ENCODE data around the gene DUSP16.
A peak's percentile ranks its signal among the peaks of the same experiment; 100 is the strongest.
"Not testable (repeated sequence)": the region's sequence is repeated elsewhere in the genome, so short reads cannot be mapped to it uniquely, and the experiment has no call there.

The DUSP16 gene

DNA sequence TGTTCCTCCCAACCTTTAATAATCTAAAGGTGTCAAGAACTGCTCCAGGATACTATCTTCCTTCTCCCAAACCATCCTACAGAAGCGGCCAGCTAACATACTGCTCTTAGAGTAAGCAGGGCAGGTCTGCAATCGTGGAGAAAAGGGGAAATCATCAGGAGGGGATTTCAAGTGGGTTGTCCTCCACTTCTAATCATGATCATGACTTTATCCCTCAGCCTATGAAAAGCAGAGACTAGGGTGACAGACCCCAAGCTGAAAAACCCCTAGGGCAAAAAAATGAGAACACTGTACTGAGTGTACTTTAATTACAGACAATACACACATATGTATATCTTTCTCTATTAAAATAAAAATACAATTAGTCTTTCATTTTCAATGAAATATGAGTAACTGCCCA, 13.9 kb downstream of the DUSP16 start:
- DNase-seq (ENCODE audit: low spot score) = no peak

DNA sequence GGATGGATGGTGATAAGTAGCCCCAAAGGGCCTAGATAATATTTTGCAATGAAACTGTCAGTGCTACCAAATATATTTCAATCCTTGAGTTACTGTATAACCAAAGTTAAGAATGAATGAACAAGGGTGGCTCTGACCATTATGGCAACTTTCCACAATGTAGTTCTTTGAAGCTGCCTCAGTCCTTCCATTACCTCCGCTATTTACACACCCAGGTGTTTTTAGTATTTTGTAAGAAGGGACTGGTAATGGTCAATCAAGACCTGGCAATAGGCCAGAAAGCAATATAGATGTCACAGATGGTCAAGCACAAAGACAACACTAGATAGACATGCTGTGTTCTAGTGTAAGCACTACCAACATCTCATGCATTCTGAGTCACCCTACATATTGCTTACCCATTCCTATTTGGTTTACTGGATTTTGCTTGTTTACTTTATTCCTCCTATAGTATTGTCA, 16.3 kb downstream of the DUSP16 start:
- DNase-seq (ENCODE audit: low spot score) = no peak

GRCh38 chr12:12543959-12544358, 18.7 kb downstream of the DUSP16 start:
- no peak for DNase-seq (ENCODE audit: low spot score)

- no peak for DNase-seq (ENCODE audit: low spot score)
These were observed 19.7 kb downstream of the DUSP16 start for GRCh38 chr12:12542964-12543363.

DNA sequence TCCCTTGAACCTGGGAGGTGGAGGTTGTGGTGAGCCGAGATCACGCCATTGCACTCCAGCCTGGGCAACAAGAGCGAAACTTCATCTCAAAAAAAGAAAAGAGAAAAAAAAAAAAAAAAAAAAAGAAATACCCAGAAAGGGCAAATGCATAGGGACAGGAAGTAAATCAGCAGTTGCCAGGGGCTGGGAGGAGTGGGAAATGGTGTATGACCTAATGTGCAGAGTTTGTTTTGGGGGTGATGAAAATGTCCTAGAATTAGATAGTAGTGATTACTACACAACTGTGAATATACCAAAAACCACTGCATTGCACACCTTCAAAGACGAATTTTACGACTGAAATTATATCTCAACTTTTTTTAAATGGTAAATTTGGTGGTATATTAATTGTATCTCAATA, 20.4 kb downstream of the DUSP16 start:
- no peak for DNase-seq (ENCODE audit: low spot score)

GRCh38 chr12:12541782-12542181, 20.9 kb downstream of the DUSP16 start:
- DNase-seq (ENCODE audit: low spot score) = no peak

DNA sequence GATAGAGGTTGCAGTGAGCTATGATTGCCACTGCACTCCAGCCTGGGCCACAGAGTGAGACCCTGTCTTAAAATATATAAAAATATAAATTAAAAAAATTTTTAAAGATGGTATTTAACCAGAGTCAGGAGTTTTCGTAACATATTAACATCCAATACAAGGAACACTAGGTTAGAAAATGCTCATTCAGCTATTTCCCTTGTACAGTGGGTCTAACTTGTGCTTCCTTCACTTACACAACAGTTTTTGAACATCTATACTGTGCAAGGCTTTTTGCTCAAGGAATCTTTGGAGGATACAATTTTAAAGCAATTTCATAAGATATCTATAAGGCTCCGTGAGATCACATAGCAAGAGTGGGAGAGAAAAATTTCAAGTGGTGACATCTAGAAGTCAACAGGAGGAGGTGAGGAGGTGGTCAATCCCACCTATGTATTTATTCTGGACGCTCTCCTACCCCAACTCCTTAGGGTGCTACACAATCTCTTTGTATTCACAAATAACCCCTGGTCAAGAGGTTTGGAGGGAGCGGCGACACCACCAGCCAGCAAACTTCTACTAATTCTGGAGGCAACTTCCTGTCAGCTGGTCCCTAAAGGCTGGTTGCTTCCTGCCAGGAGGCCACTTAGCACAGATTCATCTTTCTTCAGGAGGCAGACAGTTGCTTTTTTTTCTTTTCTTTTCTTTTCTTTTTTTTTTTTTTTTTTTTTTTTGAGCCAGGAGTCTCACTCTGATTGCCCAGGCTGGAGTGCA, 22.2 kb downstream of the DUSP16 start:
- DNase-seq (ENCODE audit: low spot score) = no peak

DNA sequence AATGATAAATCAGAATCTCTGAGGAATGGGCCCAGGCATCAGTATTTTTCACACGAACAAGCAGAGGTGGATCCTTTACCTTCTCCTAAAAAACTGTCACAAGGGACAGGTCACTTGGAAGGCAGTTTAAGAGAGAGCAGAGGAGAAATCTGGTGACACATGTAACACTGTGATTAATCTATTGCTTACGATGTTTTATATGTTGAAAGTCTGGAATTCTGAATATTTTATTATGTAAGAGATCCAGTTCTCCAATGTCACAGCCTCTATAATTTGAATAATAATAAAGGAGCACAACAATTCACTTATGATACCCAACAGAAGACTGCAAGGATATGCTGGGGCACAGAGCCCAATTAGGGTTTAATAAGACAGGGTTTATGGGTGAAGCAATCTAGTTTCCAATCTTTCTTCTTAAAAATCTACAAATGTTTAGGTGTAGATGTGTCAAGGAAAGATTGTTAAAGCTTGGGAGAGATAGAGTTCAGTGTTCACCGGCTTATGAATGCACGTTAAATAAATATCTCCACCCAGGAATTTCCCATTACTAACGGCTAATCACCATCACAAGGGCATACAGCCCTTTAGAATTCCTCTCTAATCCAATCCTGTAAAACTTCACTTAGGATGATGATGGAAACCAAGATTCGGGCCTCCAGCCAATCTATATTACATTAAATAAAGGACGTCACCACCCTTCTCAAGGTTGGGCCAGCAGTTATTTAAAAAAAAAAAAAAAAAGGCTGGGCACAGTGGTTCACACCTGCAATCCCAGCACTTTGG, 23.4 kb downstream of the DUSP16 start:
- DNase-seq (ENCODE audit: low spot score) = no peak

DNA sequence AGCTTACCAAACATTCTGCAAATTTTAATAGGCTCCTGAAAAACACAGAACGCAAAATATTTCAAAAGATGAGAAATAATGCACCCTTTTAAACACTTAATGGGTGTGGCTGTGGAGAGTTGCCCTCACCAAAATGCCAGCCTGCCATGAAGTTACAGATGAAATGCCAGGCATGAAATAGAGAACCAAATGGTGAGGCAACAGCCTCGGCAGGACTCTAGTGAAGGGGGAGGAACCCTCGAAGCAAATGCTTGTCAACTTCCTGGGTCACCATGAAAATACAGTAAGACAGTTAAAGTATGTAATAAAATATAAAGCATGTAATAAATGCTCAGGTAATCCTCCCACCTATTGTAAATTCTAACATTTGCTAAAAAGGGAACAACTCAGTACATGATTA, 24.1 kb downstream of the DUSP16 start:
- no peak for DNase-seq (ENCODE audit: low spot score)

DNA sequence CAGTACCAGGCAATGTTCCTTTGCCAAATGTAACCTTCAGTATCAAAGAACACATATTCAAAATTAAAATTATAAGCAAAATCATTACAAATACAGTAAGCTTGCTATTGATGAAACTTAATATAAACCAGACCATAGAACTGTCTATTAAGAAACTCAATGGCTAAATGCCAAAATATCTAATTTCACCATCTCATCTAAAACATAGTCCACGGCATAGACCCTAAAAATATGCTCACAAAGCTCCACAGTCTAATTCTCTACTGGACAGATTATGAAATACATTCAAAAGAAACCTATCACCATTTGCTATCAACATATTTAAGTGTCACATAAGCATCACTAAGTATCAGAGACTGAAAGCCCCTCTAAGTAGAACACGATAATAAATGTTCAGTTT, 25.2 kb downstream of the DUSP16 start:
- DNase-seq (ENCODE audit: low spot score) = no peak

DNA sequence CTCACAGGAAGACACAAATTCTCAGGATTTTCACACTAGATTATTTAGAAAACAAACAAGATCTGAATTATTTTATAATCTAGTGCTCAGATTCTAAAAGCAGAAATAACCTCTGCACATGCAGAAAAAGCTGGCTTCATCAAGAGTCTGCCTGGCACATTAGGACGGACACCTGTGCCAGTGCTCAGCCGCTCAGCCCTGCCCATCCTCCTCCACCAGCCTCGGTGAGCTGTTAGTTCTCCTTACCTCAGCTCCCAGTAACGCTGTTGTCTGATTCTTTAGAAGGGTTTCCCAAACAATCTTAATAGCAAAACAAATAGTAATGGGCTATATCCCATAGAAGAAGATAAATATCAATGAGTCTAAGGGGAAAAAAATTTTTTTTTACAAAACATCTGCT, 27.7 kb downstream of the DUSP16 start:
- DNase-seq (ENCODE audit: low spot score) = no peak

- DNase-seq (ENCODE audit: low spot score) = no peak
These were observed 28.3 kb downstream of the DUSP16 start for GRCh38 chr12:12534166-12534866.

DNA sequence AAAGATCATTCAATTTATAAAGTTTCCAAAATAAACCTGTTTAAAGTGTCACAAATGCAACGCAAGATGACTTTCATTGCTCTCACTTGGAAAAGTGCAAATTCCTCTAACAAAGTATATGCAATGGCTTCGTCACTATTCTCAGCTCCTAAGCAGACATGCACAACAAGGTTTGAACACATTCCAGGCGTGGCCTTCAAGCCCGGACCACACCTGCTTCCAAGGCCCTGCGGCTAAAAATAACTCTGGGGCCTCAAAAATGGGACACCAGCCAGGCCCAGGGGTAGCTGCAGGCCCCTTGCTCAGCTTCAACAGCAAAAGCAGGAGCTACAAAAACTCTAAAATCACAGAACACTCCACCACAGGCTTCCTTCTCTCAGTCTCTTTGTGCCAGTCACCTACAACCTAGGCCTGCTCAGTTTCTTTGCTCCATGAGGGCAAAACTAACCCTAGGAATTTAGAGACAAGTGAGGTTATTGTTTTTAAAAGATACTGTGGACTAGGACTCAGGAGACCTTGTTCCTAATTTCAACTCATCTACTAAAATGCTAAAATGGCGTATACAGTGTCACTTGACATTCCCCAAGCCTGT, 29.3 kb downstream of the DUSP16 start:
- DNase-seq (ENCODE audit: low spot score) = peak; percentile 80

DNA sequence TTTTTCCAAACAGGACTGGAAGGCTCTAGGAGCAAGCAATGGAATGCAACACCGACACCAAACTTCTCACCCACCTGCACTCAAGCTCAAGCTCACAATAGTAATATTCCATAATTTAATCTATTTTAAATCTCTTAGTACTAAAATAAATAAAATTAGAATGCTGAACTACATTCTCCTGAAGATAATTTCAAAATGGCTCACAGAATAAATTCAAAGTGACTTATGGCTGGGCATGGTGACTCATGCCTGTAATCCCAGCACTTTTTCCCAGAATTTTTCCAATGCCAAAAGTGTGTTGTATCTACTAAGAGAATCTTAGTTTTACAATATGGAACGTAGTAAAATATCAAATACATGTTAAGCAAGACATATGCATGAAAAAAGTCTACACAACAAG, 31.5 kb downstream of the DUSP16 start:
- DNase-seq (ENCODE audit: low spot score) = no peak

DNA sequence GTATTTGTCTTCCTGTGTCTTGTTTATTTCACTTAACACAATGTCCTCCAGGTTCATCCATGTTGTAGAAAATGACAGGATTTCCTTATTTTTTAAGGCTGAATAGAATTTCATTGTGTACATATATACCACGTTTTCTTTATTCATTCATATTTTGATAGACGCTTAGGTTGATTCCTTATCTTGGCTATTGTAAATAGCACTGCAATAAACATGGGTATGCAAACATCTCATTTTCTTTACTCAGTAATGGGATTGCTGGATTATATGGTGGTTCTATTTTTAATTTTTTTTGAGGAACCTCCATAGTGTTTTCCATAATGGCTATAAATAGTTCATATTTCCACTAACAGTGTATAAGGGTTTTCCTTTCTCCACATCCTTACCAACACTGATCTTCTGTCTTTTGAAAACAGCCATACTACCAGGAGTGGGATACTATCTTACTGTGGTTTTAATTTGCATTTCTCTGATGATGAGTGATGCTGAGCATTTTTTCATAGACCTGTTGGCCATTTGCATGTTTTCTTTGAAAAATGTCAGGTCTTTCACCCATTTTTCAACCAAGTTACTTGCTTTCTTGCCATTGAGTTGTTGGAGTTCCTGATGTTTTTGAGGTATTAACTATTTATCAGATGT, 32.8 kb downstream of the DUSP16 start:
- DNase-seq (ENCODE audit: low spot score) = no peak

DNA sequence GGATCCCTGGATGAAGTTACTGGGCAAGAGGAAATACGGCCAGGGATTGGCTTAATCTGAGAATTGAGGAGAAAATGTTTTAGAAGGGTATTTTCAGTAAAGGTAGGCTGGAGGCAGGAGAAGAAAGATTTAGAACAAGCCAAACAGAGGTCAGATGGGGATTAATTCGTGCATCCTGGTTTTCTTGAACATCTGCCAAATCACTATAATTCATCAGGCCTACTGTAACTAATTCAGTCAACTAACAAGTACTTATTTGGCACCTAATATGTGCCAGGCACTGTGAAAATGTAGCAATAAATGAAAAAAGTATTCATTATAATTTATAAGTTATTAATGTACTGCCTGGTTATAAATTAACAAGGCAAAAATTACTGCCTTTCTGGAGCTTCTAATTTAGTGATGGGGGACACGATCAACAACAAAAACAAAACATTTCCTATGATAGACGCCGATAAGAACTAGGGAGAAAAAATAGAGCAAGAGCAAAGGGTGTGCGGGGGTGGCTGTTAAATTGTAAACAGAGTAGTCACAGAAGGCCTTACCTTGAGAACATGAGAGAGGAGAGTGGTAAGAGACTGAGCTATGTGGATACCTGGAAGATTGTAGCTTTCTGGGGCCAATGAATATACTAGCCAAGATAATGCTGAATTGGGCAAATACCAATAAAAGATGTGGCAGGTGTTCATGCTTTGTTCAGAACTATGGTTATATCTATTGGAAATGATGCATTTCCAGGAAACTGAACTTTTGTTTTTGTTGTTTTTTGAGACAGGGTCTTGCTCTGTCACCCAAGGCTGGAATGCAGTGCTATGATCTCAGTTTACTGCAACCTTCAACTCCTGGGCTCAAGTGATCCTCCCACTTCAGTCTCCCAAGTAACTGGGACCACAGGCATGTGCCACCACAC, 34.0 kb downstream of the DUSP16 start:
- no peak for DNase-seq (ENCODE audit: low spot score)

GRCh38 chr12:12527820-12528296, 34.8 kb downstream of the DUSP16 start:
- DNase-seq (ENCODE audit: low spot score) = no peak

GRCh38 chr12:12524128-12524527, 38.5 kb downstream of the DUSP16 start:
- DNase-seq (ENCODE audit: low spot score) = no peak

GRCh38 chr12:12523229-12523628, 39.4 kb downstream of the DUSP16 start:
- no peak for DNase-seq (ENCODE audit: low spot score)

DNA sequence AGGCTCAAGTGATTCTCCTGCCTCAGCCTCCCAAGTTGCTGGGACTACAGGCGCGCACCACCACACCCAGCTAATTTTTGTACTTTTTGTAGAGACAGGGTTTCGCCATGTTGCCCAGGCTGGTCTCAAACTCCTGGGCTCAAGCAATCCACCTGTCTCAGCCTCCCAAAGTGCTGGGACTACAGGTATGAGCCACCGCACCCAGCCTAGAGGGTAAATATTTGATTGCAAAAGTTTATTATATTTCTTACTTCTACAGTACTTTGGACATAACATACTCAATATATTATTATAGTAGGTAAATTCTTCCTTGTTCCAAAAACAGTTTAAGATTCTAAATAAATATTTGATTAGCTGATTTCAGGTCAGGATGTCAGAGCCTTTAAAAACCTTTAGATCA, 40.0 kb downstream of the DUSP16 start:
- not testable (repeated sequence) for DNase-seq (ENCODE audit: low spot score)

- DNase-seq (ENCODE audit: low spot score) = no peak
These were observed 40.8 kb downstream of the DUSP16 start for GRCh38 chr12:12521888-12522287.

All from left forelimb (tissue), 1 donor.